ENCODE data around the gene SPTY2D1.
"Not testable (repeated sequence)": the region's sequence is repeated elsewhere in the genome, so short reads cannot be mapped to it uniquely, and the experiment has no call there.

SPTY2D1 gene

GRCh38 chr11:18599739-18600230 is 34.4 kb downstream of the SPTY2D1 start, which contains the start of gene MISFA:
Gene MISFA, plus strand, starts transcription at chr11:18599789. Its CDS starts 140 bp downstream, at chr11:18599929.
- DNase-seq (ENCODE audit: insufficient read length, low spot score) (no peak), FAIRE-seq (no peak)
- TF ChIP-seq POLR2AphosphoS5 (IDR thresholded peaks at IDR 0.05; ENCODE audit: low read depth, low read length) (no peak), POU2F2 (IDR thresholded peaks at IDR 0.05; ENCODE audit: low read depth, low read length) (no peak), SPI1 (IDR thresholded peaks at IDR 0.05; ENCODE audit: low read depth, low read length) (no peak), PAX5 (IDR thresholded peaks at IDR 0.05; ENCODE audit: insufficient read depth, low read length, severe bottlenecking) (no peak), POLR2A (IDR thresholded peaks at IDR 0.05; ENCODE audit: low read depth, low read length) (no peak), TAF1 (IDR thresholded peaks at IDR 0.05; ENCODE audit: low read depth, low read length) (no peak)

GRCh38 chr11:18594999-18595749 is 39.0 kb downstream of the SPTY2D1 start:
- FAIRE-seq (no peak), DNase-seq (ENCODE audit: insufficient read length, low spot score) (no peak)
- TF ChIP-seq PAX5 (IDR thresholded peaks at IDR 0.05; ENCODE audit: insufficient read depth, low read length, severe bottlenecking) (no peak), POLR2AphosphoS5 (IDR thresholded peaks at IDR 0.05; ENCODE audit: low read depth, low read length) (no peak), SPI1 (IDR thresholded peaks at IDR 0.05; ENCODE audit: low read depth, low read length) (no peak), POLR2A (IDR thresholded peaks at IDR 0.05; ENCODE audit: low read depth, low read length) (no peak), TAF1 (IDR thresholded peaks at IDR 0.05; ENCODE audit: low read depth, low read length) (no peak), POU2F2 (IDR thresholded peaks at IDR 0.05; ENCODE audit: low read depth, low read length) (no peak)

DNA sequence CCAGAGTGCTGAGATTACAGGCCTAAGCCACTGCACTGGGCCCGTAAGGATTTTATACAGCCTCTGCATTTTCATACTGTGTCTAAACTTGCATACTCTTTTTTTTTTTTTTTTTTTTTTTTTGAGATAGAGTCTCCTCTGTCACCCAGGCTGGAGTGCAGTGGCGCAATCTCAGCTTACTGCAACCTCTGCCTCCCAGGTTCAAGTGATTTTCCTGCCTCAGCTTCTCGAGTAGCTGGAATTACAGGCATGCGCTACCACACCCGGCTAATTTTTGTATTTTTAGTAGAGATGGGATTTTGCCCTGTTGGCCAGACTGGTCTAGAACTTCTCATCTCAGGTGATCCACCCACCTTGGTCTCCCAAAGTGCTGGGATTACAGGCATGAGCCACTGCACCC is 40.1 kb downstream of the SPTY2D1 start:
- not testable (repeated sequence) for FAIRE-seq; DNase-seq (ENCODE audit: insufficient read length, low spot score)

DNA sequence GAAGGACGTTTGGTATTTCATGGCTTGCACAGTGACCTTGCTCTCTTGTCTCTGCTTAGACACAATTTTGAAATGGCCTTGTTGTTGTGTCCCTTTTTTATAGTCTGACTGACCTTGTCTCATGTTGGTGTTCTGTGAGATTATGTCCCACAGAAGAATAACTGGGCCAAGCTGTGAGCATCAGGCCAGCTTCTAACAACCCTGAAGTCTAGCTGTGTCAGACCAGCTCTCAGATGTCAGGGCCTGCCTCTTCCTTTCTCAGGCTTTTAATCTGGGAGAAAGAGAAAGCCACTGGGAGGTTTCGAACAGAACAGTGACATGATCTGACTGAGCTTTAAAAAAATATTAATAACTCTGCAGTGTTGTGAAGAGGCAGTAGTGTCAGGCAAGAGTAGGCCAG is 43.6 kb downstream of the SPTY2D1 start:
- no peak for DNase-seq (ENCODE audit: insufficient read length, low spot score)
- no peak for TF ChIP-seq PAX5 (IDR thresholded peaks at IDR 0.05; ENCODE audit: insufficient read depth, low read length, severe bottlenecking)
- no peak for TF ChIP-seq SPI1 (IDR thresholded peaks at IDR 0.05; ENCODE audit: low read depth, low read length)
- no peak for TF ChIP-seq POLR2AphosphoS5 (IDR thresholded peaks at IDR 0.05; ENCODE audit: low read depth, low read length)
- TF ChIP-seq POLR2A (IDR thresholded peaks at IDR 0.05; ENCODE audit: low read depth, low read length): no peak
- peak; percentile 38 for FAIRE-seq

DNA sequence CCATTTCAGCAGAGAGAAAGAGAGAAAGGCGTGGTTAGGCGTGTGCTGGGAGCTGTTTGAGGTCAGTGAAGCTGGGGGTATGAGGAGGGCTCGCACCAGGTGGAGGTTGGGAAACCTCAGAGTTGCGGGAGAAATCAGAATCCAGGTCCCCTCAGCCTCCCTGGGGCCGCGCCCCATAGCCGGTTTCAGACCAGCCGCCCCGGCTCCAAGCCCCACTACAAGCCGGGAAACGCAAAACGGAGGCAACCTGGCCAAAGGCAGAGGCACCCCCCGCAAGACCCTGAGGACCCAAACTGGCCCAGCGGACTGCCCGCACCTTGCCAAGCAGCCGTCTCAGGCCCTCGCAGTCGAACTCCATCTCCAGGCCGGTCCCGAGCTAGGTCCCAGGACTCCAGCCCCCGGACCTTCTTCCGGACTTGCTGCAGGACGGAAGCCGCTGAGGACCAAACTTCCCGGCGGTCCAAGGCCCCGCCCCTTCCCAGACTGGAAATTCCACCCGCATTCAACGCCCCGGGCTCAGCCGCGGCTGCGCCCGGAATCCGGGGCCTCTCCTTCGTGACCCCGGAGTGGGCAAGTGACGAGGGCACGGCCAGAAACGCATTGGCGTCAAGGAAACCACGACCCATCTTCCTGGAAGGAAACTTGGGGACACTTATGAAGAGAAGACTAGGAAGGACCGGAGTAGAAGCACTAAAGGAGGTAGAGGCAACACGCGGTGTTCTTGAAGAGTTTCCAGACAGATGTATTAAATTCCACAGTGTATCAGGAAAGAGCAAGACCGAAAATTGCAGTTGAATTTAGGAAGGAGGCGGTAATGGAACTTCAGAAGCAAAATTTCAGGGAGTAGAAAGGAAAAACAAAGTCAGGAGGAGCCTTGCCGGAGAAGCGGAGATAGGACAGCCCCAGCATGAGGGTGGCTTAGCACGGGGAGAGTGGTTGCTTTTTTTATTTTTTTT is 45.6 kb downstream of the SPTY2D1 start, which contains the start of gene UEVLD:
TSS of gene UEVLD (minus strand) at position 438 of the 956 bp plus-strand sequence. CDS start at position 358, 80 bp downstream.
- TF ChIP-seq POU2F2 (IDR thresholded peaks at IDR 0.05; ENCODE audit: low read depth, low read length): no peak
- peak; percentile 69; the same call in 1 of the 2 replicates for TF ChIP-seq POLR2AphosphoS5 (IDR thresholded peaks at IDR 0.05; ENCODE audit: low read depth, low read length)
- no peak for TF ChIP-seq SPI1 (IDR thresholded peaks at IDR 0.05; ENCODE audit: low read depth, low read length)
- no peak for TF ChIP-seq PAX5 (IDR thresholded peaks at IDR 0.05; ENCODE audit: insufficient read depth, low read length, severe bottlenecking)
- TF ChIP-seq POLR2A (IDR thresholded peaks at IDR 0.05; ENCODE audit: low read depth, low read length): peak; percentile 62; the same call in 1 of the 2 replicates
- FAIRE-seq (peak; percentile 57), DNase-seq (ENCODE audit: insufficient read length, low spot score) (peak; percentile 58)

DNA sequence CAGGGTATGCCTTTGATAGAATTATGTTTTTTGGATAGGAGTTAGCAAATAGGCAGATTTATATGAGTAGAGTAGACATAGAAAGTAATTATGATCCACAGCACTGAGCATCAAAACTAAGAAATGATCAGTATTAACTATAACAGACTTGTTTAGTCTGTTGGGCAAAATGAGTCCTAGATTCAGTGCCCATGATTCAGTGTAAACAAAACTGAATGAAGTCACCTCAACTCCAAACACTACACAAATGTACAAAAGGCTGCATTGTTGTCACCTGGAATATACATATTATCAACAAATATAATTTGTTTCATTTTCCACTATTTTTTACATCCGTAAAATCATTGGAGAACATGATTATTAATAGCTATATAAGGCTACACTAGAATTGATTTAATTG is 52.3 kb downstream of the SPTY2D1 start:
- TF ChIP-seq SPI1 (IDR thresholded peaks at IDR 0.05; ENCODE audit: low read depth, low read length) (no peak), POLR2A (IDR thresholded peaks at IDR 0.05; ENCODE audit: low read depth, low read length) (no peak), POU2F2 (IDR thresholded peaks at IDR 0.05; ENCODE audit: low read depth, low read length) (no peak), TAF1 (IDR thresholded peaks at IDR 0.05; ENCODE audit: low read depth, low read length) (no peak), POLR2AphosphoS5 (IDR thresholded peaks at IDR 0.05; ENCODE audit: low read depth, low read length) (no peak), PAX5 (IDR thresholded peaks at IDR 0.05; ENCODE audit: insufficient read depth, low read length, severe bottlenecking) (no peak)
- no peak for FAIRE-seq

GRCh38 chr11:18580113-18580766 is 53.9 kb downstream of the SPTY2D1 start:
- DNase-seq (ENCODE audit: insufficient read length, low spot score) (no peak), FAIRE-seq (no peak)
- no peak for TF ChIP-seq TAF1 (IDR thresholded peaks at IDR 0.05; ENCODE audit: low read depth, low read length)
- TF ChIP-seq SPI1 (IDR thresholded peaks at IDR 0.05; ENCODE audit: low read depth, low read length): no peak

More for the DNA sequence above, 52.3 kb downstream of the SPTY2D1 start:
- DNase-seq (ENCODE audit: insufficient read length, low spot score): no peak

DNA sequence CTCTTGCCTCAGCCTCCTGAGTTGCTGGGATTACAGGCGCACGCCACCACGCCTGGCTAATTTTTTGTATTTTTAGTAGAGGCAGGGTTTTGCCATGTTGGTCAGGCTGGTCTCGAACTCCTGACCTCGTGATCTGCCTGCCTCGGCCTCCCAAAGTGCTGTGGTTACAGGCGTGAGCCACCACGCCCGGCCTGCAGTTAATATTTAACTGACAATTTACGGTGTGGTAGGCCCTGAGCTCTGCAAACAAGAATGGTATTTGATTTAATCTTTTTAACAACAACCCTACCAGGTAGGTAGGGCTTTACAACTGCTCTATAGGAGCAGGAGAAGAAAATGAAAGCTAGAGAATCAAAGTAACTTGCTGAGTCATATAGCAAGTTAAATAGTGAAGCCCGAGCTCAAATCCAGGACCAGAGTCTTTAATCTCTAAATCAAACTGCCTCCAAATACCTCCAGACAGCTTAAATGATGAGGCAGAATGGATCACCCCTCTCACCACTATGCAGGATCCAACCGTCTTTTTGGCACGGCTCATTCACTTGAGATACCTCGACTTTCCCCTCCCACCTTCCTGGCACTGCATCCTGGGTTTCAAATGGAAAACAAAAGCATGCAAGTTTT is 55.1 kb downstream of the SPTY2D1 start:
- FAIRE-seq (peak; percentile 16), DNase-seq (ENCODE audit: insufficient read length, low spot score) (no peak)
- TF ChIP-seq POLR2A (IDR thresholded peaks at IDR 0.05; ENCODE audit: low read depth, low read length) (no peak), POU2F2 (IDR thresholded peaks at IDR 0.05; ENCODE audit: low read depth, low read length) (no peak), PAX5 (IDR thresholded peaks at IDR 0.05; ENCODE audit: insufficient read depth, low read length, severe bottlenecking) (no peak), SPI1 (IDR thresholded peaks at IDR 0.05; ENCODE audit: low read depth, low read length) (no peak), POLR2AphosphoS5 (IDR thresholded peaks at IDR 0.05; ENCODE audit: low read depth, low read length) (no peak), TAF1 (IDR thresholded peaks at IDR 0.05; ENCODE audit: low read depth, low read length) (no peak)

GRCh38 chr11:18575361-18575760 is 58.8 kb downstream of the SPTY2D1 start:
- TF ChIP-seq POLR2A (IDR thresholded peaks at IDR 0.05; ENCODE audit: low read depth, low read length): no peak
- TF ChIP-seq POLR2AphosphoS5 (IDR thresholded peaks at IDR 0.05; ENCODE audit: low read depth, low read length): no peak
- no peak for TF ChIP-seq POU2F2 (IDR thresholded peaks at IDR 0.05; ENCODE audit: low read depth, low read length)
- no peak for TF ChIP-seq SPI1 (IDR thresholded peaks at IDR 0.05; ENCODE audit: low read depth, low read length)
- no peak for TF ChIP-seq TAF1 (IDR thresholded peaks at IDR 0.05; ENCODE audit: low read depth, low read length)
- no peak for TF ChIP-seq PAX5 (IDR thresholded peaks at IDR 0.05; ENCODE audit: insufficient read depth, low read length, severe bottlenecking)
- no peak for FAIRE-seq
- no peak for DNase-seq (ENCODE audit: insufficient read length, low spot score)
